ENCODE data around the gene ONECUT2. TPM values are rescaled to one million over a fixed set of nuclear protein-coding genes. Genes with fewer than 3 reads are reported as not detected.

Gene ONECUT2
- total RNA-seq, 2 experiments from 2014 or later: not detected

- TF ChIP-seq CTCF (IDR thresholded peaks at IDR 0.05): no peak
- no peak for ATAC-seq
- CTCF ChIA-PET: no interaction called here
- POLR2A ChIA-PET: no interaction called here
- DNase-seq: no peak
- Mint-ChIP-seq H3K27ac (no peak overlapping the region), H3K27me3 (peaks cover 15% of the 10 kb centered on the region), H3K36me3 (ENCODE audit: low read depth) (no peaks in the 10 kb centered on the region), H3K4me3 (no peak overlapping the region), H3K9me3 (no peaks in the 10 kb centered on the region), H3K4me1 (ENCODE audit: low read depth) (no peaks in the 10 kb centered on the region)
- intact Hi-C loops (cut with micrococcal nuclease): no loop called here
Measured at GRCh38 chr18:57455576-57456129, 20.5 kb downstream of the ONECUT2 start.

- Mint-ChIP-seq H3K4me1 (ENCODE audit: low read depth) (no peaks in the 10 kb centered on the region), H3K4me3 (no peak overlapping the region), H3K36me3 (ENCODE audit: low read depth) (no peaks in the 10 kb centered on the region), H3K27me3 (peaks cover 9% of the 10 kb centered on the region), H3K27ac (no peak overlapping the region), H3K9me3 (no peaks in the 10 kb centered on the region)
- no peak for DNase-seq
- ATAC-seq: no peak
- ChIA-PET POLR2A (no interaction called here), CTCF (no interaction called here)
- intact Hi-C loops (cut with micrococcal nuclease): no loop called here
- no peak for TF ChIP-seq CTCF (IDR thresholded peaks at IDR 0.05)
Measured at GRCh38 chr18:57461652-57462269, 26.6 kb downstream of the ONECUT2 start.

GRCh38 chr18:57466307-57466706 lies 31.1 kb downstream of the ONECUT2 start:
- no peak for ATAC-seq
- ChIA-PET POLR2A (no interaction called here), CTCF (no interaction called here)
- no peak overlapping the region for H3K4me3 Mint-ChIP-seq
- peaks cover 14% of the 10 kb centered on the region for H3K27me3 Mint-ChIP-seq
- no peak for TF ChIP-seq CTCF (IDR thresholded peaks at IDR 0.05)
- H3K36me3 Mint-ChIP-seq (ENCODE audit: low read depth): no peaks in the 10 kb centered on the region
- intact Hi-C loops (cut with micrococcal nuclease): no loop called here
- H3K4me1 Mint-ChIP-seq (ENCODE audit: low read depth): no peaks in the 10 kb centered on the region
- no peak for DNase-seq
- no peaks in the 10 kb centered on the region for H3K9me3 Mint-ChIP-seq
- no peak overlapping the region for H3K27ac Mint-ChIP-seq

- intact Hi-C loops (cut with micrococcal nuclease): no loop called here
- TF ChIP-seq CTCF (IDR thresholded peaks at IDR 0.05): no peak
- H3K27ac Mint-ChIP-seq: no peak overlapping the region
- ATAC-seq (no peak), DNase-seq (no peak)
- no peaks in the 10 kb centered on the region for H3K4me1 Mint-ChIP-seq (ENCODE audit: low read depth)
- peaks cover 14% of the 10 kb centered on the region for H3K27me3 Mint-ChIP-seq
- H3K4me3 Mint-ChIP-seq: no peak overlapping the region
- H3K36me3 Mint-ChIP-seq (ENCODE audit: low read depth): no peaks in the 10 kb centered on the region
- CTCF ChIA-PET: no interaction called here
- H3K9me3 Mint-ChIP-seq: no peaks in the 10 kb centered on the region
- POLR2A ChIA-PET: no interaction called here
Measured at GRCh38 chr18:57466745-57467409, 31.7 kb downstream of the ONECUT2 start.

GRCh38 chr18:57469884-57470283 lies 34.7 kb downstream of the ONECUT2 start:
- POLR2A ChIA-PET: no interaction called here
- ATAC-seq (no peak), DNase-seq (no peak)
- no peak overlapping the region for H3K27ac Mint-ChIP-seq
- no peak for TF ChIP-seq CTCF (IDR thresholded peaks at IDR 0.05)
- H3K9me3 Mint-ChIP-seq: no peaks in the 10 kb centered on the region
- H3K4me1 Mint-ChIP-seq (ENCODE audit: low read depth): no peaks in the 10 kb centered on the region
- H3K36me3 Mint-ChIP-seq (ENCODE audit: low read depth): no peaks in the 10 kb centered on the region
- H3K27me3 Mint-ChIP-seq: peaks cover 12% of the 10 kb centered on the region
- intact Hi-C loops (cut with micrococcal nuclease): no loop called here
- CTCF ChIA-PET: no interaction called here
- H3K4me3 Mint-ChIP-seq: no peak overlapping the region
